Keratinocyte (primary cell): ENCODE measurements around the gene KIAA0586. TPM values are rescaled to one million over a fixed set of nuclear protein-coding genes. Genes with fewer than 3 reads are reported as not detected.

Experiments
- DNase-seq: peaks from one replicate; pipeline ENCODE4 v3.0.0-alpha.2; 2011; ENCODE audit warnings: low read depth, missing footprints, low spot score
- FAIRE-seq: peaks from 2 replicates; lab custom pipeline; 2011; peaks lifted over from hg19 to GRCh38; lab: Jason Lieb, UNC
- H2AFZ ChIP-seq: 2 replicates; pipeline ENCODE4 v1.6.0; 2012; ENCODE audit warnings: low read length, control low read depth, inconsistent platforms; ENCODE audit not compliant: control insufficient read depth
- H3K27ac ChIP-seq: 2 replicates; pipeline ENCODE4 v1.5.1; 2011; ENCODE audit warnings: low read length; ENCODE audit not compliant: control insufficient read depth, insufficient read depth
- H3K27me3 ChIP-seq: 3 replicates; pipeline ENCODE4 v1.6.0; 2011; ENCODE audit warnings: low read length; ENCODE audit not compliant: control insufficient read depth, insufficient read depth; ENCODE audit errors: extremely low read depth
- H3K36me3 ChIP-seq, 2 experiments: 2 replicates in 1 of 2; 3 replicates in 1 of 2; pipeline ENCODE4 v1.5.1; 2011; ENCODE audit warnings: low read length in 2 of 2, mild to moderate bottlenecking in 1 of 2; ENCODE audit not compliant: control insufficient read depth in 2 of 2, insufficient read depth in 2 of 2; ENCODE audit errors: extremely low read depth in 1 of 2
- H3K4me1 ChIP-seq: 3 replicates; pipeline ENCODE4 v1.5.1; 2011; ENCODE audit warnings: low read length; ENCODE audit not compliant: control insufficient read depth, insufficient read depth; ENCODE audit errors: extremely low read depth
- H3K4me2 ChIP-seq: 3 replicates; pipeline ENCODE4 v1.6.0; 2011; ENCODE audit warnings: low read depth, low read length; ENCODE audit not compliant: control insufficient read depth, insufficient read depth; ENCODE audit errors: extremely low read depth
- H3K4me3 ChIP-seq, 3 experiments: fragments of 200-600 bp in 1 of 3; sonication (generic) in 1 of 3; 2 replicates in 2 of 3; 3 replicates in 1 of 3; pipeline ENCODE4 v1.5.1; 2011 to 2016; ENCODE audit warnings: low read length in 3 of 3, mild to moderate bottlenecking in 3 of 3, control low read depth in 2 of 3, inconsistent platforms in 1 of 3, low read depth in 1 of 3, mixed read lengths in 1 of 3, mixed run types in 1 of 3, moderate library complexity in 1 of 3; ENCODE audit not compliant: control insufficient read depth in 2 of 3, insufficient read depth in 2 of 3; ENCODE audit errors: extremely low read depth in 1 of 3
- H3K79me2 ChIP-seq: 2 replicates; pipeline ENCODE4 v1.6.0; 2012; ENCODE audit warnings: low read length; ENCODE audit not compliant: control insufficient read depth, insufficient read depth
- H3K9ac ChIP-seq: 3 replicates; pipeline ENCODE4 v1.6.0; 2011; ENCODE audit warnings: low read length; ENCODE audit not compliant: control insufficient read depth, insufficient read depth; ENCODE audit errors: extremely low read depth
- H3K9me1 ChIP-seq: 3 replicates; pipeline ENCODE4 v1.6.0; 2011; ENCODE audit warnings: low read length; ENCODE audit not compliant: control insufficient read depth, insufficient read depth; ENCODE audit errors: extremely low read depth
- H3K9me3 ChIP-seq: 2 replicates; pipeline ENCODE4 v1.5.1; 2012; ENCODE audit warnings: low read depth, low read length; ENCODE audit not compliant: control insufficient read depth
- H4K20me1 ChIP-seq: 3 replicates; pipeline ENCODE4 v1.6.0; 2011; ENCODE audit warnings: low read length; ENCODE audit not compliant: control insufficient read depth, insufficient read depth; ENCODE audit errors: extremely low read depth
- CTCF ChIP-seq, 3 experiments: IDR thresholded peaks in 1 of 3; conservative IDR thresholded peaks in 1 of 3; optimal IDR thresholded peaks in 1 of 3; 2 replicates in 2 of 3; 3 replicates in 1 of 3; pipeline versions ENCODE3 to v1.5.1; 2011; ENCODE audit warnings: low read length in 3 of 3, mild to moderate bottlenecking in 3 of 3, moderate library complexity in 2 of 3, control low read depth in 1 of 3, inconsistent platforms in 1 of 3; ENCODE audit not compliant: insufficient read depth in 2 of 3; ENCODE audit errors: extremely low read depth in 1 of 3
- EZH2 ChIP-seq: IDR thresholded peaks from one replicate; pipeline ENCODE4 v1.6.1; 2012; ENCODE audit warnings: inconsistent platforms, mild to moderate bottlenecking, low read length, moderate library complexity
- dilution Hi-C: fragments of 300-500 bp; cut with MboI; formaldehyde crosslinking; loops from one replicate; pipeline ENCODE4 v1.7.0; 2020; ENCODE audit warnings: low sequenced_read_pairs; ENCODE audit not compliant: extremely low pct_ligation_motif_present
- polyA plus RNA-seq, 5 experiments: library from polyadenylated mRNA; depleted of rRNA in 3 of 5; stranded (reverse) in 3 of 5; stranded (forward) in 1 of 5; unstranded in 1 of 5; fragments of >200 nt; gene quantifications; 1 replicate in 1 of 5; 2 replicates in 3 of 5; 3 replicates in 1 of 5; pipeline versions ENCODE4 v1.2.1 to v1.2.3, GENCODE V29; 2011 to 2012; ENCODE audit warnings: missing spikeins in 2 of 5, low read depth in 1 of 5, low replicate concordance in 1 of 5

KIAA0586 gene
- polyA plus RNA-seq, 1 donor (not counting 4 experiments of a cell fraction or from before 2014, with no cell fraction given): 12.4 TPM

GRCh38 chr14:58566979-58567378 is 139.5 kb downstream of the KIAA0586 start:
- Histone ChIP-seq H2AFZ (no peak overlapping the region), H3K4me3 (no peak overlapping the region), H3K4me1 (no peaks in the 10 kb centered on the region), H3K4me2 (no peak overlapping the region), H3K27me3 (no peaks in the 10 kb centered on the region), H3K9me1 (no peaks in the 10 kb centered on the region), H3K9me3 (no peaks in the 10 kb centered on the region), H3K9ac (no peak overlapping the region), H3K79me2 (no peaks in the 10 kb centered on the region), H4K20me1 (no peaks in the 10 kb centered on the region), H3K36me3 (no peaks in the 10 kb centered on the region), H3K27ac (no peak overlapping the region)
- dilution Hi-C loops: no loop called here
- FAIRE-seq (no peak), DNase-seq (no peak)
- TF ChIP-seq CTCF (optimal IDR thresholded peaks at IDR 0.05 in 1 of 3, IDR thresholded peaks at IDR 0.05 in 1 of 3, conservative IDR thresholded peaks at IDR 0.05 in 1 of 3; ENCODE audit: extremely low read depth in 1 of 3, insufficient read depth in 2 of 3, low read length in 3 of 3): no peak
- TF ChIP-seq EZH2: no peak

GRCh38 chr14:58568322-58568721 is 140.8 kb downstream of the KIAA0586 start:
- TF ChIP-seq CTCF (optimal IDR thresholded peaks at IDR 0.05 in 1 of 3, IDR thresholded peaks at IDR 0.05 in 1 of 3, conservative IDR thresholded peaks at IDR 0.05 in 1 of 3; ENCODE audit: extremely low read depth in 1 of 3, insufficient read depth in 2 of 3, low read length in 3 of 3) (no peak), EZH2 (no peak)
- H3K9ac ChIP-seq: no peak overlapping the region
- H4K20me1 ChIP-seq: no peaks in the 10 kb centered on the region
- H3K36me3 ChIP-seq: no peaks in the 10 kb centered on the region
- no peak overlapping the region for H3K4me2 ChIP-seq
- dilution Hi-C loops: no loop called here
- FAIRE-seq (no peak), DNase-seq (no peak)
- no peak overlapping the region for H2AFZ ChIP-seq
- no peaks in the 10 kb centered on the region for H3K79me2 ChIP-seq
- H3K27me3 ChIP-seq: no peaks in the 10 kb centered on the region
- no peaks in the 10 kb centered on the region for H3K9me3 ChIP-seq
- H3K27ac ChIP-seq: no peak overlapping the region
- no peak overlapping the region for H3K4me3 ChIP-seq
- H3K9me1 ChIP-seq: no peaks in the 10 kb centered on the region
- H3K4me1 ChIP-seq: no peaks in the 10 kb centered on the region
